ENCODE data around the gene TCEA3.

The TCEA3 gene

DNA sequence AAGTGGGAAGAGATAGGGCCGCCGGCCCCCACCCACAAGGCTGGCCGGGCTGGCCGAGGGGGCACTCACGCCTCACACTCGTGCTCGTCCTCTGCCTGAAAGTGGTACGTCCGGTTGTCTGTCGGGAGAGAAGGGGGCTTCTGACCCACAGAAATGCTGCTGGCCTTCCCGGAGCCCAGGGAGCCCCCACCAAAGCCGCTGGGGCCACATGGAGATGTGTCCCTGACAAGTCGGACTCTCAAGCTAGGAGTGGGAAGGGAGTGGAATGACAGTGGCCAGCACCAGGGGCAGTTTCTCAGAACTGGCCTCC lies 12.8 kb upstream of the TCEA3 start:
- no peak for DNase-seq (ENCODE audit: insufficient read length, low spot score)
- TF ChIP-seq, protein P1, sequence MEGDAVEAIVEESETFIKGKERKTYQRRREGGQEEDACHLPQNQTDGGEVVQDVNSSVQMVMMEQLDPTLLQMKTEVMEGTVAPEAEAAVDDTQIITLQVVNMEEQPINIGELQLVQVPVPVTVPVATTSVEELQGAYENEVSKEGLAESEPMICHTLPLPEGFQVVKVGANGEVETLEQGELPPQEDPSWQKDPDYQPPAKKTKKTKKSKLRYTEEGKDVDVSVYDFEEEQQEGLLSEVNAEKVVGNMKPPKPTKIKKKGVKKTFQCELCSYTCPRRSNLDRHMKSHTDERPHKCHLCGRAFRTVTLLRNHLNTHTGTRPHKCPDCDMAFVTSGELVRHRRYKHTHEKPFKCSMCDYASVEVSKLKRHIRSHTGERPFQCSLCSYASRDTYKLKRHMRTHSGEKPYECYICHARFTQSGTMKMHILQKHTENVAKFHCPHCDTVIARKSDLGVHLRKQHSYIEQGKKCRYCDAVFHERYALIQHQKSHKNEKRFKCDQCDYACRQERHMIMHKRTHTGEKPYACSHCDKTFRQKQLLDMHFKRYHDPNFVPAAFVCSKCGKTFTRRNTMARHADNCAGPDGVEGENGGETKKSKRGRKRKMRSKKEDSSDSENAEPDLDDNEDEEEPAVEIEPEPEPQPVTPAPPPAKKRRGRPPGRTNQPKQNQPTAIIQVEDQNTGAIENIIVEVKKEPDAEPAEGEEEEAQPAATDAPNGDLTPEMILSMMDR (IDR thresholded peaks at IDR 0.05; ENCODE audit: insufficient read depth, missing control alignments) = no peak
- no peak for FAIRE-seq

DNA sequence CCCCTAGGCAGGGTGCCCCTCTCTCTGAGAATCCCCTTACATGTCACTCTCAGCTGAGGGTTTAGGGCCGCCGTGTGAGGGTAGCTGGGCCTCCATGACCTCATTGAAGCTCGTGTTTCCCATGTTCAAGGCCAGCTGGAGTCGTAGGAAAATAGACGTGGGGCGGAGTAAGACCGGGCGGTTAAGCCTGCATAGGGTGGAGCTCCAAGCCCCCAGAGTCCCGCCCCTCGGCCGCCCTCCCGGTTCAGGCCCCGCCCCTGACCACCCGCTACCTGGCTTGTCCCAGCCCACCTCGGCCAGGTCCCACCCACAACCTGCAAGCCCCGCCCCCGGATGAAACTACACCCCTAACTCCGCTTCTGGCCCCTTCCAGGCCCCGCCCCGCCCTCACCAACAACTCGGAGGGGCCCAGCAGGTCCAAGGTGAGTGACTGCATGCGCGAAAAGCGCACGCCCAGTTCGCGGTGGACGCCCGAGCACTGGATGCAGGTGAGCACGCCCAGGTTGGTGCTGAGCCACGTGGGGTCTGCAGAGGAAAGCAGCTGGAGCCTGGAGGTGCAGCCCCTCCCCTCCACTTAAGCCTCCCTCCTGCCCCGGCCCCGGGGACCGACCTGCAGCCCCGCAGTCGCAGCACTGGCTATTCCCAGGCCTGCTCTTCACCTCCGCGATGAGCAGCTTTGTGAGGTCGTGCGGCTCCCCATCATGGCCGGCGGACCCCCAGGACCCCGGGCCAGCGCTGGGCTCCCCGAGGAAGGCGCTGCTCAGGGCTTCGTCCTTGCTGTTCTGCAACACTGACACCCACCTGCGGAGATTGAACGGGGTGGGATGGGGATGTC lies 12.2 kb upstream of the TCEA3 start:
- DNase-seq (ENCODE audit: insufficient read length, low spot score) = no peak
- TF ChIP-seq, protein P1 (IDR thresholded peaks at IDR 0.05; ENCODE audit: insufficient read depth, missing control alignments) = no peak
- no peak for FAIRE-seq

DNA sequence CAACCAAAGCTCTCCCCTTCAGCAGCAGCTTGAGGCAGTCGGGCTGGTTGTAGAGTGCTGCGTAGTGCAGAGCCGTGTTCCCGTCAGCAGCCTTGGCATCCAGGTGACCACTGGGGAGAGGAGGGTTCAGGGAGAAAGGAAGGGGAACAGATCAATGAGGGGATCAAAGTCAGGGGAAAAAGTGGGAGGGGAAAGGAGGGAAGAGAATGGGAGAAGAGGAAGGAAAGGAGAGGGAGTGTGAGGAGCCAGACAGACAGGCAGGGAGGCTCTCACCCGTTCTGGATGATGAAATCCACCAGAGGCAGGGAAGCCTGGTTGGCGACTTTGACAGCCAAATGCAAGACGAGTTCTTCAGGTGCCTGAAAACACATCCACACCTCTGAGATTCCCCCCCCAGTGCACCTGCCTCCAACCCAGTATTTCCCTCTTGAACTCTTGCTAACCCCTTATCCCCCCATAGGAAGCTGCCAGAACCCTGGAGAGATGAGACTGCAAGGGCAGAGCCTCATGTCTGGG lies 9.8 kb upstream of the TCEA3 start:
- no peak for FAIRE-seq
- no peak for DNase-seq (ENCODE audit: insufficient read length, low spot score)
- TF ChIP-seq, protein P1 (IDR thresholded peaks at IDR 0.05; ENCODE audit: insufficient read depth, missing control alignments) = no peak

DNA sequence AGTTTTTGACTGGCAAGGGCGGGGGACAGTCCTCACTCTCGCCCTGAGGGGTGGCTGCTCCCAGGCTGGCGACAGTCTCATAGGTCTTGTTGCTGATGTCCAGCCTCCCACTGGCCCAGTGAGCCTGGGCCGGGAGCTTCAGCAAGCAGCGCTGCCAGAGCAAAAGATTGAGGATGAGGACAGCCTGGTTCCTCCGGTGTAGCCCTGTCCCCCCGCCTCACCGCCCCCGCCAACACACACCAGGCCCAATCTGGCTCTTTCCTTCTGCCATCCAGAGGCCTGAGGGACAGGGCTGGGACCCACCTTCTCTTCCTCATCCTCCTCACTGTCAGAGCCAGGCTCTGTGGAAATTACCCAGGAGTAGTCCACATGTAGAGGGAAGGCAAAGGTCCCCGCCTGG lies 8.6 kb upstream of the TCEA3 start:
- DNase-seq (ENCODE audit: insufficient read length, low spot score) = no peak
- TF ChIP-seq, protein P1 (IDR thresholded peaks at IDR 0.05; ENCODE audit: insufficient read depth, missing control alignments) = no peak
- FAIRE-seq = no peak

DNA sequence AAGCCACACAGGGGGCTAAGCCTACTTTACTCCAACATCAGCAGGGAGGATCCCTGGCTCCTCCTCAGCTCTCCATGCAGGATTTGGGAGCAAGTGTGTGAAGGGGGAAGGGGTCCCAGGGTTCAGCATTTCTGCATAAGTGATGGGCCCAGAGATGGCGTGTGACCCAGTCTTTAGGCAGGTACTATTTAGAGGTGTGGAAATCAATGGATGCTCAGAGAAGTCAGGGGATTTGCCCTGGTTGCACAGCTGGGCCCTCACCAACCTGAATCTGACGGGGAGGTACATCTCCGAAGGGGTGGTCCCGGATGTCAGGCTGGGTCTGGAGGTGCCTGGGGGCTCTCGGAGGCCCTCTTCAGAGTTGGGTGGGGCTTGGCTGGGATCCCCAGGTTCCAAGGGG lies 6.9 kb upstream of the TCEA3 start:
- no peak for FAIRE-seq
- no peak for DNase-seq (ENCODE audit: insufficient read length, low spot score)
- TF ChIP-seq, protein P1 (IDR thresholded peaks at IDR 0.05; ENCODE audit: insufficient read depth, missing control alignments) = no peak

DNA sequence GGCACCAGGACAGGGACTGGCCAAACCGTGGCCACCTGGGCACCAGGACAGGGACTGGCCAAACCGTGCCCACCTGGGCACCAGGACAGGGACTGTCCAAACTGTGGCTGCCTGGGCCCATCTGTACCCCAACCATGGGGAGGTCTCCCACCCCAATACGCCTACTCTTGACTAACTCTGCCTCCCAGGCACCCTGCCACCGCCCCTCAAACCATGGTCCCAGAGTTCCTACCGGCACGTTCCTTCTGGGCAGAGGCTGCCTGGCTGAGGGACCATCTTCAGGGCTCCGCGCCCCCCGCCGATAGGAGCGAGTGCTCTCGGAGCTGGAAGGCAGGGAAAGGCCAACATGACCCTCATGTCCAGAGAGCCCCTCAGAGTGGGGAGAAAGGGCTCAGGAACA lies 6.3 kb upstream of the TCEA3 start:
- FAIRE-seq (no peak), DNase-seq (ENCODE audit: insufficient read length, low spot score) (no peak)
- TF ChIP-seq, protein P1 (IDR thresholded peaks at IDR 0.05; ENCODE audit: insufficient read depth, missing control alignments) = no peak
